GM12872 (cell line): Measurements from ENCODE around the gene GULP1.

ENCODE experiments used
- TF ChIP-seq, protein P1 (sequence below): IDR thresholded peaks from 3 replicates; pipeline ENCODE4 v1.5.1; 2011; ENCODE audit warnings: low read depth, mild to moderate bottlenecking, low read length, moderate library complexity; ENCODE audit not compliant: insufficient read depth

GULP1 gene

DNA sequence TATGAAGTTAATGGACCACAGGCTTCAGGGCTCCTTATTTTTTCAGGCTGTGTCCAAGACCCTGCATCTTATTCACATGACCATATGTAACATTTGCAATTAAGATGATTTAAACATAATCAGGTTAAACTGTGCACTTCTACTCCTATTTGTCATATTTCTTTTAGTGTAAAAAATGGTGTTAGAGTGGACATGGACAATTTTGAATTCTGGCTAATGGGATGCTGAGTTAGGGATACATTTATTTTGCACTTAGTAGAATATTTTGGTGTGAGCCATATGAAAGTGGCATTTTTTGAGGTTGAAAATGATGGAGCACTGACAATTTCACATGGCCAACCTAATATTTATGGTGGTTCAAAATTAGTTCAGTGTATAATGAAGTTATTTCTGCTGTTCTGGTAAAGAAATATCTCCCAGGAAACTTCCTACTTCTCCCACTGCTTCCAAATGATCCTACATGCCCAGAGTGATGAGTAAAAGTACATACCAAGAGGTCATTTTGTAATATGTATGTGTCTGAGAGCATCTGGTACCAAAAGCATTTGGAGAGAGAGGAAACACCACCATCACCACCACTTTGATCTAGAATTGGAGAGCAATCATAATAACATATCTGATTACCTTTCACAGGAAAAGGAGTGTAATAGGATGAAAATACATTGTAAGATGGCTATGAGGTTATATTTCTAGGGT is 36.0 kb downstream of the GULP1 start:
- TF ChIP-seq, protein P1, sequence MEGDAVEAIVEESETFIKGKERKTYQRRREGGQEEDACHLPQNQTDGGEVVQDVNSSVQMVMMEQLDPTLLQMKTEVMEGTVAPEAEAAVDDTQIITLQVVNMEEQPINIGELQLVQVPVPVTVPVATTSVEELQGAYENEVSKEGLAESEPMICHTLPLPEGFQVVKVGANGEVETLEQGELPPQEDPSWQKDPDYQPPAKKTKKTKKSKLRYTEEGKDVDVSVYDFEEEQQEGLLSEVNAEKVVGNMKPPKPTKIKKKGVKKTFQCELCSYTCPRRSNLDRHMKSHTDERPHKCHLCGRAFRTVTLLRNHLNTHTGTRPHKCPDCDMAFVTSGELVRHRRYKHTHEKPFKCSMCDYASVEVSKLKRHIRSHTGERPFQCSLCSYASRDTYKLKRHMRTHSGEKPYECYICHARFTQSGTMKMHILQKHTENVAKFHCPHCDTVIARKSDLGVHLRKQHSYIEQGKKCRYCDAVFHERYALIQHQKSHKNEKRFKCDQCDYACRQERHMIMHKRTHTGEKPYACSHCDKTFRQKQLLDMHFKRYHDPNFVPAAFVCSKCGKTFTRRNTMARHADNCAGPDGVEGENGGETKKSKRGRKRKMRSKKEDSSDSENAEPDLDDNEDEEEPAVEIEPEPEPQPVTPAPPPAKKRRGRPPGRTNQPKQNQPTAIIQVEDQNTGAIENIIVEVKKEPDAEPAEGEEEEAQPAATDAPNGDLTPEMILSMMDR: no peak

DNA sequence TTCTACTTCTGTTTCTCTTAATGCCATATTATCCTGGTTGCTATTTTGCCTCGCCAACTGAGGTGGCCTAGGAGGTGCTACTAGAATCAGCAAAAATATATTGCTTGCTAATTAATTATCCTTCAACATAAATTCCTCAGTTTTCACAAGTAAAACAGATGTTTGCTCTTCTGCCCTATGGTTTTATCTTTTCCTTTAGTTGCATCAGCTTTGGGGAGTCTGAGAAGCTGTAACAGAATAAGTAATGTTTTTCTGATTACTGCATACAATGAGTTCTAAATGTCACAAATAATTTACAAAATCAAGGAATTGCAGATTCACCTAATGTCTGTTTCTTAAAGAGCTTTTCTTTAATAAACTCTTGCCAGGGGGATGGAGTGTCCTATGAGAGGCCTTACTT is 36.7 kb downstream of the GULP1 start:
- TF ChIP-seq, protein P1: no peak

DNA sequence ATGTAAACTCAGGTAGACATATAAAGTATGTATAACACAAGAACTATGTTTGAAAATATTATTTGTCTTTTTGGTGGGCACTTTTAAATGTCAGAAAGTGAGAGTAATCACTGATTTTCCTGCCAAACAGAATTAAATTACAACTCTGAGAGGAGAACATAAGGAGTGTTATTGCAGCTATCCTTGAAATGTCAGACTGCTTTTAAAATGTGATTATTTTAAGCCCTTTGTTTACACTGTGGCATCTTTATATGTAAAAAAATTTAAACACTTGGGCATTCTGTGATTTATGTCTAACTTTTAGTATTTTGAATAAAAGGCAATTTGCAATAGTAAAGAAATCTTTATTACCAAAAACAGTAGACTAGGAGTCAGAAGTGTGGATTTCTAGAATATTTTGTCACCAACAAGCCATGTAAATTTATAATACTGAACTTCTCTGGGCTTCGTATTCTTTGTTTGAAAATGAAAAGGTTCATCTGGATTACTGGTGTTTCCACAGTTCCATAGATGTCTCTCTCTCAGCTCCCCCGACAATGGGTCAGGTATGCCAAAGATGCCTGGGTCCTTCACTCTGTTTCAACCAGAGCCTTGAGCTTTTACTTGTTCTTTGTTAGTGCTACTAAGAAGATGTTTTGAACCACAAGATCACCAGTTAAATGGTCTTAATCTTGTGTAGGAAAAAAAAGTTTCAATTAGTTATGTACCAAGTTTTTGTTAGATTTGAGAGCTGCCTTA is 38.8 kb downstream of the GULP1 start:
- TF ChIP-seq, protein P1: no peak

DNA sequence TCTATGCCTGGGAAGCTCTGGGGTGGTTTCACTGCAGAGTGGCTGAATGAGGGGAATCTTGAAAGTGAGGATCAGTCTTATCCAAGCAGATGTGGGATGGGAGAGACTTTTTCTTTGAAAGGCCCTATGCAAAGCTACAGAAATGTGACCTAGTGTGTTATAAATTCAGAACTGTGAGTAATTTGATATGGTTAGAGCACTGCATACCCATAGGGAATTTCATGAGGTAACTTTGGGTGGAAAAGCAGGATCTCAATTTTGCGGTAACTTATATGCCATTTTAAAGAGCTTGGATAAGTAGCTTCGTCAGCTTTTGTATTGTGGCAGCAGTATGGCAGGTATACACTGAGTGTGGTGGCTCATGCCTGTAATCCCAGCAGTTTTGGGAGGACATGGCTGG is 40.9 kb downstream of the GULP1 start:
- TF ChIP-seq, protein P1: no peak

DNA sequence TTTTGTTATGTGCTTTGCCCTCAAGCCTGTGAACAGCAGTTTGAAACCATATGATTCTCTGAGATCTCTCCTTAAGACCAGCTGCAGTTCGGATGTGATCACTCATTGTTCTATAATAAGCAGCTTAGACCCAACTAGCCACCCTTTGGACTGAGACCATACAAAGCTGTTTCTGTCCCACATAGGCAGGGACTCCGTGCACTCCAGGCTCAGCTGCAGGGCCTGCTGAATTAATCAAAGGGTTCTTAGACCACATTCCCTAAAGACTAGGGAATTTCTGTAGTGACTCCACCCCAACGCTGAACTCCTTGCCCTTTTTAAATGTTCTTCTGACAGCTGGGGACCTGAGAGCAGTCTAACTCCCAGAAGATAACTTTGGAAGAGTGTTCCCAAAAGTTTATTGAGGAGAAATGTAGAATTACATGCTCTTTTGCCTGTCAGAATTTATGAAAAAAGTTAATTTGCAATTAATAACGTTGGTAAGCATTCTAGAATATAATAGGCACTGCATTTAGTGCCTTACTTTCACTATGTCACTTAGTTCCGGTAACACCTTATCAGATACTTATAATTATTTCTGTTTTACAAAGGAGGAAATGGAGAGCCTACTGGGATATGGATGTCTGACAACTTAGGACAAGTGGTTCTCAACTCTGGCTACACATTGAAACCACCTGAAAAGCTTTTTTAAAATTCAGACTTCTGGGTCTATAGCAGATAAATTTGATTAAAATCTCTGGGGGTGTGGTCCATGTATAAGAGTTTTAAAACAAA is 42.3 kb downstream of the GULP1 start:
- TF ChIP-seq, protein P1: no peak

DNA sequence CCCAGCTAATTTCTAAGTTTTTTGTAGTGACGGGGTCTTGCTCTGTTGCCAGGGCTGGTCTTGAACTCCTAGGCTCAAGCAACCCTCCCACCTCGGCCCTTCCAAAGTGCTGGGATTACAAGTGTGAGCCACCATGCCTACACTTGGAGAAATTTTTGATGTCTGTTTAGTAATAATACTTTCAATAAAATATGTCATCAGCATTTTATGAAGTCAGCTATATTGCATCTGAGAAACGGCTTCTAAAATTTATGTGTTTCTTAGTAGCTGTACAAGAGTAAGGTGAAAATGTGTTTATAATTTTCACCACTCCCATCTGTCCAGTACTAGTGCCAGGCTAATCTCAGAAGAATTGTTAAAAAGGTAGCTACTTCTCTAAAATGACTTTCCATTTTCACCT is 46.8 kb downstream of the GULP1 start:
- TF ChIP-seq, protein P1: no peak

DNA sequence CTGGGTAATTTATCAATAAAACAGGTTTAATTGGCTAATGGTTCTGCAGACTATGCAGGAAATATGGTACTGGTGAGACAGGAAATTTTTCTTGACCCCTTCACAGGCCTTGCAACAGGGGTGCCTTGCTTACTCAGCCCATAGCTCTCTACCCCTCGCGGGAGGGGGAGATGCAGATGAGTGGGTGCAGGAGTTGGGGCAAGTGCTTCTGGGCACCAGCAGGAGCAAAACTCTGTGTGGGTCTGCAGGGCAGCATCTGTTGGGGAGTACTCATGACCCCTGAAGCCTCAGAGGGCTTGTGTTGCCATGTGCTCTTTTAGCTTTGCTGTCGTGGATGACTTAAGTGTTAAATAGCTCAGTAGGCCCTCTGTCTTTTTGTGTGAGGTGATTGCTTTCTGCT is 48.6 kb downstream of the GULP1 start:
- TF ChIP-seq, protein P1: no peak
